ENCODE measurements around the gene TOB1. TPM values are rescaled to one million over a fixed set of nuclear protein-coding genes. Genes with fewer than 3 reads are reported as not detected.

The TOB1 gene
- total and polyA plus RNA-seq, 5 donors from 2014 or later = 30.7 to 254 (median 39.2) TPM

DNA sequence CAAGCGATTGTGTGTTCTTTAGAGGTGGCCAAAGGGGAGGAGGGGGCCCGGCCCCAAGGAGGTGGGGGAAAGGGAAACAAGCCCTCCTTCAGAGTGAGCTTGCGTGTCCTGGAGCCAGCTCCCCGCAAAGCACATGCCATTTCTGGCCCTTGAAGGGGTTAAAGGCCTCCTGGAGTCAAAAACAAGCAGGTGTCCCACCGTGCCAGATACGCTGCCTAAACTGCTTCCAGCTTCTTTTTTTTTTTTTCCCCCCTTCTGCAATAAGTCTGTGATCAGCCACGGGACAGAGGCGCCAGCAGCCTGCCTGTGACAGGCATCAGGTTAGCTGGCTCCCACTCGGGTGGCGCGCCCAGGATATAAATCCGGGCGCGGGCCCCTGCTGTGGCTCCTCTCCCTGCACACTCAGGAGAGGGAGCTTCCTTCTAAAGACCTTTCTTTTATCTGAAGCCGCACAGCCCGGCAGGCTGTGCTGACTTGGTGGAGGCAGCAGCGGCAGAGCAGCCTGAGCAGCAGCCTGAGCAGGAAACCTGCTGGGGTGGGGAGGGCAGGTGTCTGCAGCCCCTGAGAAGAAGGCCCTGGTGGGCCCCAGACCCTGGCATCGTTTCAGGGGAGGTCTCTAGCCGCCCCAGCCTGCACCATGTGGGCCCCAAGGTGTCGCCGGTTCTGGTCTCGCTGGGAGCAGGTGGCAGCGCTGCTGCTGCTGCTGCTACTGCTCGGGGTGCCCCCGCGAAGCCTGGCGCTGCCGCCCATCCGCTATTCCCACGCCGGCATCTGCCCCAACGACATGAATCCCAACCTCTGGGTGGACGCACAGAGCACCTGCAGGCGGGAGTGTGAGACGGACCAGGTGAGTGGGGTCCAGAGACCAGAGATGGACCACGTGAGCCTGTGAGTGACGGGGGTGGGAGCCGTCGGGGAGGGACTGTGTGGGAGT is 30.6 kb downstream of the TOB1 start, which contains the start of gene WFIKKN2:
Gene WFIKKN2, plus strand, starts transcription at position 286 of the 934 bp plus-strand sequence. Its CDS starts 352 bp downstream, at position 638.
- DNase-seq = peak in 1 of 3 donors; percentile 11
- no peak within 1 kb of the TSS for H3K27ac Mint-ChIP-seq
- Histone ChIP-seq H3K27me3 (ENCODE audit: control insufficient read depth, insufficient read depth, low read length) (no peaks in the 10 kb centered on the region), H3K9me3 (ENCODE audit: control insufficient read depth in 2 of 2, low read length in 2 of 2) (no peaks in the 10 kb centered on the region), H3K4me1 (ENCODE audit: control insufficient read depth, insufficient read depth, low read length, poor library complexity, severe bottlenecking) (peaks cover 2% of the 10 kb centered on the region), H3K4me3 (ENCODE audit: low read depth, low read length) (no peak within 1 kb of the TSS), H3K36me3 (ENCODE audit: control insufficient read depth, insufficient read depth, low read length) (no peaks in the 10 kb centered on the region), H3K27ac (ENCODE audit: insufficient read depth, low read length, poor library complexity, severe bottlenecking) (no peak within 1 kb of the TSS)
- no peaks in the 10 kb centered on the region for H3K9me3 Mint-ChIP-seq
- no peaks in the 10 kb centered on the region for H3K4me1 Mint-ChIP-seq
- H3K27me3 Mint-ChIP-seq = peaks cover 21% of the 10 kb centered on the region
- H3K36me3 Mint-ChIP-seq = no peaks in the 10 kb centered on the region
- no peak for ATAC-seq (ENCODE audit: low read depth in 2 of 2)
- H3K4me3 Mint-ChIP-seq = no peak within 1 kb of the TSS

DNA sequence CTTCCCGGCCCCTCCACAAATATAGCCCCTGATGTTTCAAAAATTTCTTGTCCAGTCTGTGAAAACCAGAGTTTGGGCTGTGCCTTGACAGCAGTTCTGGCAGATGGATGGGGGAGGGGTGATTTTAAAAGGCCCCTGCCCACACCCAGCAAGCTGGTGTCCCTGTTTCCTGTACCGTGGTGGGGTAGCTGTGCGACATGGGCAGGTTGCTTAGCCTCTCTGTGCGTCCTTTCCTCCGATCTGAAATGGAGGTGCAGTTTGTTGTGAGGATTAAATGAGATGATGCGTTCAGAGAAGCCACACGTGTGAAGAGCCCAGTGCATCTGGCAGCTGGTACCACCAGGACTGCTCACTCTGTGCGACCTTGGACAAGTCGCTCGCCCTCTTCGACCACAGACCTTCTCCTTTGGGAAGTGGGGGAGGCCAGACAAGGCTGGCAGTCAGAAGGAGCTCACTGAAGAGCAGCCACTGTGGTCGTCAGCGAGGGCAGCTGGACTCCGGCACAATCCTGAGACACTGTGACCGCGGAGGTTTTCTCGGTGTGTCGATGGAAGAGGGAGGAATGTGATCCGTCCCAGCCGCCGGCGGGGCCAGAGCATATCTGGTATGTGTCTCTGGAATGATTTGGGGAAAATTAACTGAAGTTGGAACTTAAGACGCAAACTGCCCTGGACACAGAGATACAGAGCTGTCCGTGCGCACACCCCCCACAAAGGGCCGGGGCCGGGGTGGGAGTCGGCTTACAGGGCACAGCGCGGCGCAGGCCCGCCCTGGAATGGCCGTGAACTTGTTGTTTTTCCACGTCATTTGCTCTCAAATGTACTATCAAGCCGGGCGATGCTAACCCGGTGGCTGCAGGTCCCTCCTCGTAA is 31.5 kb downstream of the TOB1 start:
- Histone ChIP-seq H3K9me3 (ENCODE audit: control insufficient read depth in 2 of 2, low read length in 2 of 2) (no peaks in the 10 kb centered on the region), H3K36me3 (ENCODE audit: control insufficient read depth, insufficient read depth, low read length) (no peaks in the 10 kb centered on the region), H3K27me3 (ENCODE audit: control insufficient read depth, insufficient read depth, low read length) (no peaks in the 10 kb centered on the region), H3K4me3 (ENCODE audit: low read depth, low read length) (no peak overlapping the region), H3K4me1 (ENCODE audit: control insufficient read depth, insufficient read depth, low read length, poor library complexity, severe bottlenecking) (peaks cover 2% of the 10 kb centered on the region), H3K27ac (ENCODE audit: insufficient read depth, low read length, poor library complexity, severe bottlenecking) (no peak overlapping the region)
- Mint-ChIP-seq H3K27me3 (peaks cover 25% of the 10 kb centered on the region), H3K4me3 (no peak overlapping the region), H3K4me1 (no peaks in the 10 kb centered on the region), H3K9me3 (peaks cover 0 to under 1% (median 0%) of the 10 kb centered on the region in 7 donors), H3K27ac (no peak overlapping the region), H3K36me3 (no peaks in the 10 kb centered on the region)
- ATAC-seq (ENCODE audit: low read depth in 2 of 2) (no peak), DNase-seq (no peak)

DNA sequence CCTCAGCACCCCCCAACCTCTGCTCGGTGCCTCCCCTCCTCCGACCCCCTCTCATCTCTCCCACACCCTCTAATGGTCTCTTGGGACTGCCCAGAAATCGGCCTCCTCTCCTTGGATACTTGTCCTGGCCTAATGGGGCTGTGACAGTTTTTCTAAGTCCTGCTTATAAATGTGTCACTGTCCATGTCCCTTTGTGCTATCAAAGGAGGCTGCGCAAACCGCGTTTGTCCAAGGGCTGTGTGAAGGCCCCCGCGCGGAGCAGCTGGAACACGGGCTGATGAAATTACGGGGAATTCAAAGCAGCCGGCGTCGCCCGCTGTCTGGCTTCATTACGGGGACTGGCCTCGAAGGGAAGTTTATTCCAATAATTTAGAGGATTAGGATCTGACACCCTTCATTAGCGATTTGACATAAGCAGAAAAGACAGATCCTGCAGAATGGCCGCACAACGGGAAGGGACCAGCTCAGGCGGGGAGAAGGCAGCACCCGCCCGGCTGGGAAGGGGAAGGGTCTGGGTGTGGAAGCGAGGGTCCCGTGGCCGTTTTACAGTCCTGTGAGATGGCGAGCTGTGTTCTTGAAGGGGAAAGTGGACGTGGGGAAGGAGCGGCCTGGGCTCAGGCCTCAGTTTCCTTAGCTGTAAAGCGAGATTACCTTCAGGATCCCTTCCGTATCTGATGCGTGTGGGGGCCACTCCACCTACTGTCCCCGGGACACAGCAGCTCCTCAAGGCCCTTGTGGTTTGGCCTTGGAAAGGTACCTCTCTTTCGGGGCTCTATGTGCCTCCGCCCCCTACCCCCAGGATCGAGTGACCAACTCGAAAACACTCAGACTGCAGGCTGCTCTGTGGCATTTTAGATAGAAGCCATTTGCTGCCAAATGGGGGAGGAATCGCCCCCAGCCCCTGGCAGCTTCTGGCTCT is 32.4 kb downstream of the TOB1 start:
- H3K4me3 ChIP-seq (ENCODE audit: low read depth, low read length) = no peak overlapping the region
- no peaks in the 10 kb centered on the region for H3K36me3 ChIP-seq (ENCODE audit: control insufficient read depth, insufficient read depth, low read length)
- no peaks in the 10 kb centered on the region for H3K4me1 Mint-ChIP-seq
- peaks cover 0 to 1% (median 0%) of the 10 kb centered on the region in 7 donors for H3K9me3 Mint-ChIP-seq
- H3K9me3 ChIP-seq (ENCODE audit: control insufficient read depth in 2 of 2, low read length in 2 of 2) = no peaks in the 10 kb centered on the region
- H3K27ac Mint-ChIP-seq = no peak overlapping the region
- ATAC-seq (ENCODE audit: low read depth in 2 of 2) (no peak), DNase-seq (no peak)
- peaks cover 33% of the 10 kb centered on the region for H3K27me3 Mint-ChIP-seq
- no peak overlapping the region for H3K4me3 Mint-ChIP-seq
- H3K27ac ChIP-seq (ENCODE audit: insufficient read depth, low read length, poor library complexity, severe bottlenecking) = no peak overlapping the region
- no peaks in the 10 kb centered on the region for H3K36me3 Mint-ChIP-seq
- no peaks in the 10 kb centered on the region for H3K27me3 ChIP-seq (ENCODE audit: control insufficient read depth, insufficient read depth, low read length)
- peaks cover 2% of the 10 kb centered on the region for H3K4me1 ChIP-seq (ENCODE audit: control insufficient read depth, insufficient read depth, low read length, poor library complexity, severe bottlenecking)

DNA sequence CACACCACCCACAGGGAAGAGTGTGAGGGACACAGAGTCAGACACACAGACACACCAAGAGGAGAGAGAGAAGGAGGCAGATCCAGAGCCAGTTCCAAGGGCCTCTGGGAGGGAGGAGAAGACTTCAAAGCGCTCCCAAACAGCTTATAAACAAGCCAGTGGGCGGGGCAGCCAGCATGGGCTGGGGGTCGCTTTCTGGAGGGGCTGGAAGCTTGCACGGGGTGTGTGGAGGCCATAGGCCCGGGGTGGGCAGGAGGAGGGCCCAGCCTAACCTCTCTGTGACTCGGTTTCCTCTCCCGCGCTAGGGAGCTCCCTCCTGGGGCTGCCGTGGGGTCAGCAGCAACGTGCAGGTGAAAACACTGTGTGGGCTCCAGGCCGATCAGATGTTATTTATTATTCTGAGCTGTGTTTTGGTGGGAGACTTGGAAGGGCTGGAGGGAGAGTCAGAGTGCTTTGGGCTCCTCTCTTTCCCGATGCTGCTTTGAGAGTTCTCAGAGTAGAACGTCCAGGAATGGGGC is 33.2 kb downstream of the TOB1 start:
- Histone ChIP-seq H3K4me3 (ENCODE audit: low read depth, low read length) (no peak overlapping the region), H3K9me3 (ENCODE audit: control insufficient read depth in 2 of 2, low read length in 2 of 2) (no peaks in the 10 kb centered on the region), H3K27ac (ENCODE audit: insufficient read depth, low read length, poor library complexity, severe bottlenecking) (no peak overlapping the region), H3K27me3 (ENCODE audit: control insufficient read depth, insufficient read depth, low read length) (no peaks in the 10 kb centered on the region), H3K36me3 (ENCODE audit: control insufficient read depth, insufficient read depth, low read length) (no peaks in the 10 kb centered on the region), H3K4me1 (ENCODE audit: control insufficient read depth, insufficient read depth, low read length, poor library complexity, severe bottlenecking) (peaks cover 2% of the 10 kb centered on the region)
- no peaks in the 10 kb centered on the region for H3K36me3 Mint-ChIP-seq
- DNase-seq (no peak), ATAC-seq (ENCODE audit: low read depth in 2 of 2) (no peak)
- peaks cover 34% of the 10 kb centered on the region for H3K27me3 Mint-ChIP-seq
- H3K4me1 Mint-ChIP-seq = no peaks in the 10 kb centered on the region
- no peak overlapping the region for H3K27ac Mint-ChIP-seq
- peaks cover 0 to 1% (median 0%) of the 10 kb centered on the region in 7 donors for H3K9me3 Mint-ChIP-seq
- no peak overlapping the region for H3K4me3 Mint-ChIP-seq

DNA sequence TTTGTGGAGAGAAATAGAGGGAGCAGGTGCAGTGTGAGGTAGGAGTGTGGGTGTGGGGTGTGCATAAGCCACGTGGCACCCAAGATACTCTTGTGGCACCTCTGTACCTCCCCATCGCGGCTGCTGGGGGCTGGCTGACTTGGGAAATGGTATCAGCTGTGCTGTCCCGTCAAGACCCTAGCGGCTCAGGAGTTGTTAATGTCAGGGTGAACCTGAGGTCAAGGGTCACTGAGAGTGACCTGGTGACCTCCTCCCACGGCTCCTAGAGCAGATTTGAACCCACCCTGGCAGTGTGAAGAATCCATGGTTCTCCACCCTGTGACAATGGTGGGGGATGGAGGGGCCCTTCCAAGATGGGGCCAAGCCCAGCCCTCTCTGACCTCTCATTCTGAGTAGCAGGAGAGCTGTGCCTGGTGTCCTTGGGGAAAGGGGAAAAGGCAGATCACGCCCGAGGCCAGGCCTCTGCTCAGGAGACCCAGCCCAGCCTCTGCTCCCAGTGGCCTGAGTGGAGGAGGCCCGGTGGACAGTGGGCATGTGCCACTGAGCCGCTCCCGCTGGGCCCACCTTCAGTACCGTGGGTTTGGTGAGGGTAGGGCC is 33.8 kb downstream of the TOB1 start:
- no peak for DNase-seq
- no peaks in the 10 kb centered on the region for H3K27me3 ChIP-seq (ENCODE audit: control insufficient read depth, insufficient read depth, low read length)
- Mint-ChIP-seq H3K36me3 (no peaks in the 10 kb centered on the region), H3K4me1 (no peaks in the 10 kb centered on the region), H3K9me3 (peaks cover 0 to 1% (median 0%) of the 10 kb centered on the region in 7 donors), H3K27ac (no peak overlapping the region), H3K4me3 (no peak overlapping the region), H3K27me3 (peaks cover 34% of the 10 kb centered on the region)
- ATAC-seq (ENCODE audit: low read depth in 2 of 2) = no peak
- H3K4me3 ChIP-seq (ENCODE audit: low read depth, low read length) = no peak overlapping the region
- peaks cover 2% of the 10 kb centered on the region for H3K4me1 ChIP-seq (ENCODE audit: control insufficient read depth, insufficient read depth, low read length, poor library complexity, severe bottlenecking)
- no peaks in the 10 kb centered on the region for H3K36me3 ChIP-seq (ENCODE audit: control insufficient read depth, insufficient read depth, low read length)
- no peak overlapping the region for H3K27ac ChIP-seq (ENCODE audit: insufficient read depth, low read length, poor library complexity, severe bottlenecking)
- no peaks in the 10 kb centered on the region for H3K9me3 ChIP-seq (ENCODE audit: control insufficient read depth in 2 of 2, low read length in 2 of 2)

DNA sequence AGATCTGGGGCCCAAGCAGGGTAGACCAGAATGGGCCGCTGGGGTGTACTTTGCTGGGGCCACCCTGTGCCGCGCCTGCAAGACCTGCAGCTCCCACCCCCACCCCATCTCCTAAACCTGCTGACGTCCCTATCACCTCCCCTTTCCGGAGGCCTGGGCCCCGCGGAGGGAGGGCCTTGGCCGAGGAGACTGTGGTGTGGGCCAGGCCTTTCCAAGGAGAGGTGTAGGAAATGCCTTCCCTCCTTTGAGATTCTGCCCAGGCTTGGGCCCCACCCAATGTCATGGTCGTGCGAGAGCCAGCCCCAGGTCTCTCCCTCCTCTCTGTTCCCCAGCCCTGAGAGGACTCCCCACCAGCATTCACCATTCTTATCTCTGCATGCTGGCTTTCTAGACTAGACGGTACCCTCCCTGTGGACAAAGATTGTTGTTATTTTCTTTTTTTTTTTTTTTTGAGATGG is 34.7 kb downstream of the TOB1 start:
- H3K4me1 ChIP-seq (ENCODE audit: control insufficient read depth, insufficient read depth, low read length, poor library complexity, severe bottlenecking) = peaks cover 2% of the 10 kb centered on the region
- H3K4me1 Mint-ChIP-seq = no peaks in the 10 kb centered on the region
- no peak overlapping the region for H3K4me3 ChIP-seq (ENCODE audit: low read depth, low read length)
- no peaks in the 10 kb centered on the region for H3K36me3 ChIP-seq (ENCODE audit: control insufficient read depth, insufficient read depth, low read length)
- no peak for ATAC-seq (ENCODE audit: low read depth in 2 of 2)
- no peak for DNase-seq
- no peak overlapping the region for H3K27ac Mint-ChIP-seq
- no peak overlapping the region for H3K27ac ChIP-seq (ENCODE audit: insufficient read depth, low read length, poor library complexity, severe bottlenecking)
- H3K9me3 ChIP-seq (ENCODE audit: control insufficient read depth in 2 of 2, low read length in 2 of 2) = no peaks in the 10 kb centered on the region
- H3K27me3 Mint-ChIP-seq = peaks cover 34% of the 10 kb centered on the region
- no peaks in the 10 kb centered on the region for H3K27me3 ChIP-seq (ENCODE audit: control insufficient read depth, insufficient read depth, low read length)
- no peaks in the 10 kb centered on the region for H3K36me3 Mint-ChIP-seq
- no peak overlapping the region for H3K4me3 Mint-ChIP-seq
- H3K9me3 Mint-ChIP-seq = peaks cover 0 to 1% (median 0%) of the 10 kb centered on the region in 7 donors

Measured in CD4-positive, CD25-positive, alpha-beta regulatory T cell (primary cell).